T-helper 2 cell (primary cell): Measurements from ENCODE around the gene IQCK.
A peak's percentile ranks its signal among the peaks of the same experiment; 100 is the strongest.

ENCODE experiments used
- DNase-seq, 5 experiments: peaks; one replicate each; pipeline versions ENCODE4 v3.0.0 to v3.0.0-alpha.2; 2012 to 2022

IQCK gene

GRCh38 chr16:19804538-19805323, 86.7 kb downstream of the IQCK start:
- peak in 1 of 5 experiments; percentile 23 for DNase-seq

DNA sequence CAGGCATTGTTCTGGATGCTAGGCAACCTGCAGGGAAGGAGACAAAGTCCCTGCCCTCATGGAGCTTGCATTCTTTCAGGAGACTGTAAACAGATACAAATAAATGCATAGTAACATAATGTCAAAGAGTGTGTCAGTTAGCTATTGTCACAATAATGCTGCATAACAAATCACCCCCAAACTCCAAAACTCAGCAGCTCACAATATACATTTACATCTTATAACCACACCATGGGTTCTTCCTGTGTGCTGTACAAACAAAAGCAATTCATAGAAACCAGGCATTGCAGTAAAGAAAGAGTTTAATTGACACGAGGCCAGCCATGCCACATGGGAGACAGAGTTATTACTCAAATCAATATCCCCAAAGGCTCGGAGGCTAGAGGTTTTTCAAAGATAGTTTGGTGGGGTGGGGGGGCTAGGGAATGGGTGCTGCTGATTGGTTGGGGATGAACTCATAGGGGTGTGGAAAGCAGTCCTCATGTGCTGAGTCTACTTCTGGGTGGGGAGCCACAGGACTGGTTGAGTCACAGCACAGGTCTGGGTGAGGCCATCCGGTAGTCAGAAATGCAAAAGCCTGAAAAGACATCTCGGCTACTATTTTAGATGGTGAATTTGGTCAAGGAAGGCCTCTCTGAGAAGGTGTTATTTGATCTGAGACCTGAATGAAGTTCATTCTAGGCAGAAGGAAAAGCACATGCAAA, 87.5 kb downstream of the IQCK start:
- DNase-seq, result no peak

DNA sequence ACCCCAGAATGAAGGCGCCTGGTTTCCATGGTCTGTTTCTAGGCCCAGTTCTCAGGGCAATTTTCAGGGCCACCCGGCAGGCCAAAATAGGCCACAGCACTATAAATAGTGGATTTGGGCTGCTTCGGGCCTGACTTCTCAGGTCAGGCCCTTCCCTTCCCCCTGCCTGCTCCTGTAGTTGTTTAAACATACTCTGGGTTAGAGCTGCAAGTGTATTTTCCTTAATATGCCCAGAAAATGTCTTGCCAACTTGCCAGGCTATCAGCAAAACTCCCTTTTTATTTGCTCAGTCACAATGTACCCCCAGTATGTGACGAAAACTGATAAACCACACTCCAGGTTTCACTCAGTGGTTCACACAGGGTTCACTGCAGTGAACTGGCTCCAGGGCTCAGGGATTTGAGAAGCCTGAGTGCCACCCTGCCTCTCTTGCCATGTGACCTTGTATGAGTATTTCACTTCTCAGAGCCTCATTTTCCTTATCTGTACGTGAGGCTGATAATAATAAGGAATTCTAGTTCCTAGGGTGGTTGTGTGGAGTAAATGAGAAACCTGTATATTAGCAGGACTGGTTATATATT, 90.1 kb downstream of the IQCK start:
- peak in 1 of 5 experiments; percentile 50 for DNase-seq

DNA sequence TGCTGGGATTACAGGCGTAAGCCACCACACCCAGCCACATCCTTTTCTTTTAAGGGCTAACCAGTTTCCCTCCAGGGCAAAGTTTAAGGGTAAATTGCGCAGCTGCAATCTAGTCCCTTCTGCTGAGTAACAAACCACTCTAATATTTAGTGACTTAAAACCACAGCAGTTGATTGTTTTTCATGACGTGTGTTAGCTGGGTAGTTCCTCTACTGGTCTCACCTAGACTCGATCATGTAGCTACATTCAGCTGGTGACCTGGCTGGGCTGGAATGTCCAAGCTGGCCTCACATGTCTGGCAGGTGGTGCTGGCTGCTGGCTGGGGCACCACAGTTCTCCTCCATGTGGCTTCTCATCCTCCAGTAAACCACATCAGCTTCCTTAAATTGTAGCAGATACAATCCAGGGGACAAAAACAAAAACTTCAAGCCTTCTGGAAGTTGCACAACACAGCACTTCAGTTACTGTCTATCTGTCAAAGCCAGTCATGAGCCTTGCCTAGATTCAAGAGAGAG, 91.1 kb downstream of the IQCK start:
- DNase-seq, result peak in 1 of 5 experiments; percentile 6

DNA sequence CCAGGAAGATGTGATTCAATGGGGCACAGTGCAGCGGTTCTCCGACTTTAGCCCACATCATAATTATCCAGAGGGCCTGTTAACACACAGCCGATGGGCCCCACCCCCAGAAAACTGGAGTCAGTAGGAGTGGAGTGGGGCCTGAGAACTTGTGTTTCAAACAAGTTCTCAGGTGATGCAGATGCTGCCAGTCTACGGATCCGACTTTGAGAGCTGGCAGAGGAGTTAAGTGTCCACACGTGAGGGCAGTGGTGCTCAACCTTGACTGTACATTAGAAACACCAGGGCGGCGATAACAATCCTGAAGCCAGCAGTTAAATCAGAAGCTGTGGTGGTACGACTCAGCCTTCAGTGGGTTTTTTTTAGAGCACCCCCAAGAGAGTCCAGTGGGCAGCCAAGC, 91.6 kb downstream of the IQCK start:
- no peak for DNase-seq

DNA sequence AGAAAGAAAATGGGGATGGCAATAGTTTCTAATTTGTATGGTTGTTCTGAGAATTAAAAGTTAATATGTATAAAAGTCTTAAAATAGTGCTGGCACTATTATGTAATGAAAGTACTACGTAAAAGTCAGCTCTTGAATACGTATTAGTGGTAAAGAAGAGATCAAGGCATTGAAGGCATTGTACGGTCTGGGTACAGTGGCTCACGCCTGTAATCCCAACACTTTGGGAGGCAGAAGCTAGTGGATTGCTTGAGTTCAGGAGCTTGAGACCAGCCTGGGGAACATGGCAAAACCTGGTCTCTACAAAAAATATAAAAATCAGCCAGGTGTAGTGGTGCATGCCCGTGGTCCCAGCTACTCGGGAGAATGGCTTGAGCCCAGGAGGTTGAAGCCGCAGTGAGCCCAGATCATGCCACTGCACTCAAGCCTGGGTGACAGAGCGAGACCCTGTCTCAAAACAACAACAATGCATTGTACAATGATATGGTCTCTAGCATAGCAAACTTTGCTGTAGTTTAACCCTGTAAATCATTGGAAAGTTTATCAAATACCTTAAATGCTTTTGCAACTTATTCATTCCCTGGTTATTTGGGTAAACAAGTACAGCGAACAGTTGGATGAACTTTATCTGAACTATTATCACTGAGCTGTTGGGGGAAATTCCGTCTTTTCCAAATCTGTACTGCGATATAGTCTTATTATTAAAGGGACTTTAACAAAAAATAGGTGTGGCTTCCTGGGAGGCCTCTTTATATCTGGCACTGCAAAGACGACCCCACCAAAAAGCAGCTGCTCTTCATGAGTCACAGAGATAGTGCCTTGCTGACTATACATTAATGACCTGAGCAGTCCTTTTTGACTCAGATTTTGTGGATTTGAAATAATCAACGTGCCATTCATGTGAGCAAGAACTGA, 93.0 kb downstream of the IQCK start:
- no peak for DNase-seq

DNA sequence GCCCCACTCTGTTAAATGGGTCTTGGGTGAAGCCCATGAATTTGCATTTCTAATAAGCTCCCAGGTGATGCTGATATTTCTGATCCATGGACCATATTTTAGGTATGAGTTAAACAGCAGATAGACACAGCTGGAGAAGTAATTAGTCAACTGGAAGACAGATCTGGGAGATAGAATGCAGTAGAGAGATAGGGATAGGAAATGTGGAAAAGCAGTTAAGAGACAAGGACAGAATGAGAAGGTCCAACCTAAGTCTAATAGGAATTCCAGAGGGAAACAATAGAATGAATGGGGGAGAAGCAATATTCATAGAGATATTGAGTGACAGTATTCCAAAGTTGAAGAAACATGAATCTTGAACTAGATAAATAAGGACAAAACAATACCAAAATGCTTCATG, 94.9 kb downstream of the IQCK start:
- no peak for DNase-seq

DNA sequence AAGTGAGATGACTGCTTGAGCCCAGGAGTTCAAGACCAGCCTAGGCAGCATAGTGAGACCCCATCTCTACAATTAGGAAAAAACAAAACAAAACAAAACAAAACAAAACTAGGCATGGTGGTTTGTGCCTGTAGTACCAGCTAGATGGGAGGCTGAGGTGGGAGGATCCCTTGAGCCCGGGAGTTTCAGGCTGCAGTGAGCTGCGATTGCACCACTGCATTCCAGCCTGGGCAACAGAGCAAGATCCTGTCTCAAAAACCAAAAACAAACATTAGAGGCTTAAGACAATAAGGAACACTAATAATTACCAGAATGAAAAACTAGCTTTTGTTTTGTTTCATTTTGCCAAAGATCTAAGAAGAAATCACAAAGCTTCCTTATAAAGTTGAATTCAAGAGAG, 97.3 kb downstream of the IQCK start:
- no peak for DNase-seq

GRCh38 chr16:19817122-19817521, 99.1 kb downstream of the IQCK start:
- no peak for DNase-seq

- DNase-seq, result no peak
These were observed 99.8 kb downstream of the IQCK start for GRCh38 chr16:19817875-19818274.

- no peak for DNase-seq
These were observed 104.5 kb downstream of the IQCK start for GRCh38 chr16:19822533-19822932.

DNA sequence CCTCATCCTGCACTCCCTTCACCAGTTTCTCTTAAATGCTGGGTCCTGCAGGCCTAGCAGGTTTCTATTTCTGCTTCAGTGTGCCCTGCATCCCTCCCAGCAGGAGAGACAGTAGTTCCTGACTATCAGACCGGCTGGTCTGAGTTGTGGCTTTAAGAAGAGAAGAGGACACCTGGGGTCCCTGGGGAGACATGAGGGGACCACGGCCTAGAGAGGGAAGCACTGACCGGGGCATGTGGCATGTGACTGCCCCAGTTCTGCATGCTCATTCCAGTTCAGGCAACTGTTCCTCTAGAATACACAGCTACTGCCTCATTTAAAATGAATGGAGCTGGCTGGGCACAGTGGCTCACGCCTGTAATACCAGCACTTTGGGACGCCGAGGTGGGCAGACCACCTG, 105.3 kb downstream of the IQCK start:
- DNase-seq, result no peak

DNA sequence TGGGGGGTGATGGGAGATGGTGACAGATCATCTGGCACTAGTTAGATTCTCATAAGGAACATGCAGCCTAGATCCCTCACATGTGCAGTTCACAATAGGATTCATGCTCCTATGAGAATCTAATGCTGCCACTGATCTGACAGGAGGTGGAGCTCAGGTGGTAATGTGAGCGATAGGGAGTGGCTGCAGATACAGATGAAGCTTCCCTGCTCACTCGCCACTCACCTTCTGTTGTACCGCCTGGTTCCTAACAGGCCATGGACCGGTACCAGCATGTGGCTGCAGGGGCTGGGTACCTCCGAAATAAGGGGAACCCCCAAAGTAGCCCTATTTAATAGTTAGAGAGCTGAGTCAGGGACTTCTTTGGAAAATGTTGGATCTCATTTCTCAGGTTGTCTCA, 106.1 kb downstream of the IQCK start:
- no peak for DNase-seq

GRCh38 chr16:19829844-19830692, 112.0 kb downstream of the IQCK start:
- no peak for DNase-seq

GRCh38 chr16:19830902-19831560, 113.0 kb downstream of the IQCK start:
- no peak for DNase-seq

DNA sequence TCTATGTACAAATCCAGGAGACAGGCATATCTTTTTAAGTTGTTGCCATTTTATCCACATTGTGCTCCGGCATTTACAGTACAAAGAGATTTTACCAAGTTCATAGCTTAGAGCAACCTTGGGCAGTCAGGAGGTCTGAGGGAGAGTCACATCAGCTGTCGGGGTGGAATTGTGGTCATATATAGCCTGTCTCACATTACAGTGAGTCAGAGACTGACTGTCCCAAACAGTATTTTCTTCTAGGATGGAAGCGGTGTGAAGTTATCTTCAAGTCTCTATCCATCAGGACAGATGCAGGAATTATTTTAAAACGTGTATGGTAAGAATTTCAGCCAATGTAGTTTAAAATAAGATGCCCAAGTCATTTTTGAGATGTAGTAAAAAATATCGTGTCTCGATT, 113.6 kb downstream of the IQCK start:
- no peak for DNase-seq

DNA sequence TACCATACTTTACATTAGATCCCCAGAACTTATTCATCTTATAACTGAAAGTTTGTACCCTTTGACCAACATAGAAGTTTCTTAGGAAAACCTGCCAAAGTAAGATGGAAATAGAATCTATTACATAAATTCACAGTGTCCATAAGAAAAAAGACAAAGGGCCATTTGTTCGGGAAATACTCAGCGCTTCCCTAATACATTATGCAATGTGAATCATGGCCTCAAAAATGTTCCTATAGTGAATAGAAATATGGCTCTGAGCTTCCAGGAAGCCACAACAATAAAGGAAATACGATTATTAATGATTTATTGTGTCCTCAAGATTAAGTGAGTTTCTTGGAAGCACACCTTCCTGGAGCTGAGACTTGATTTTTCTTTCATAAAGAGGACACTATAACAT, 115.1 kb downstream of the IQCK start:
- DNase-seq, result no peak

DNA sequence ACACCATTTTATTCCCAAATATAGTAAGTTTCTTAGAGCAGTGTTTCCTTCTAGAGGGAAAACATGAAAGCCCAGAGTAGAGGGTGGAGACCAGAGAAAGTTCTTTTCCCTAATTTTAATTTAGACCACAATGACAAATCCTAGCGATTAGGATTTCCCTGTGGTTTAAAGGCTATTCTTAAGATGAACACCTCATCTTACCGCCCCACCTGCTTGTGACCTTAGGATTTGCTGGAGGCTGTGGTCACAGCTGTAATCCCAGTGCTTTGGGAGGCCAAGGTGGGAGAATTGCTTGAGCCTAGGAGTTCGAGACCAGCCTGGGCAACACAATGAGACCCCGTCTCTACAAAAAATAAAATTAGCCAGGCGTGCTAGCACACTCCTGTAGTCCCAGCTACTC, 115.5 kb downstream of the IQCK start:
- DNase-seq, result no peak

GRCh38 chr16:19835196-19835595, 117.1 kb downstream of the IQCK start:
- DNase-seq, result no peak

GRCh38 chr16:19835968-19836421, 117.9 kb downstream of the IQCK start:
- DNase-seq, result no peak
